NB4 (cell line): Measurements from ENCODE around the gene CAB39.

Experiments used
- DNase-seq: peaks from one replicate; pipeline ENCODE4 v3.0.0; 2010; ENCODE audit warnings: low read depth
- H3K4me3 ChIP-seq: one replicate; pipeline ENCODE4 v1.5.1; 2011; ENCODE audit warnings: mild to moderate bottlenecking, low read depth, low read length, moderate library complexity
- MYC ChIP-seq: IDR thresholded peaks from 2 replicates; pipeline ENCODE4 v1.6.1; 2011; ENCODE audit warnings: low read depth, low read length
- TF ChIP-seq, protein P1 (sequence below): IDR thresholded peaks from one replicate; pipeline ENCODE4 v1.5.1; 2012; ENCODE audit warnings: low read depth, low read length
- TF ChIP-seq, protein P2 (sequence below): IDR thresholded peaks from 2 replicates; pipeline ENCODE4 v1.6.1; 2011; ENCODE audit warnings: low read depth, low read length

Gene CAB39

DNA sequence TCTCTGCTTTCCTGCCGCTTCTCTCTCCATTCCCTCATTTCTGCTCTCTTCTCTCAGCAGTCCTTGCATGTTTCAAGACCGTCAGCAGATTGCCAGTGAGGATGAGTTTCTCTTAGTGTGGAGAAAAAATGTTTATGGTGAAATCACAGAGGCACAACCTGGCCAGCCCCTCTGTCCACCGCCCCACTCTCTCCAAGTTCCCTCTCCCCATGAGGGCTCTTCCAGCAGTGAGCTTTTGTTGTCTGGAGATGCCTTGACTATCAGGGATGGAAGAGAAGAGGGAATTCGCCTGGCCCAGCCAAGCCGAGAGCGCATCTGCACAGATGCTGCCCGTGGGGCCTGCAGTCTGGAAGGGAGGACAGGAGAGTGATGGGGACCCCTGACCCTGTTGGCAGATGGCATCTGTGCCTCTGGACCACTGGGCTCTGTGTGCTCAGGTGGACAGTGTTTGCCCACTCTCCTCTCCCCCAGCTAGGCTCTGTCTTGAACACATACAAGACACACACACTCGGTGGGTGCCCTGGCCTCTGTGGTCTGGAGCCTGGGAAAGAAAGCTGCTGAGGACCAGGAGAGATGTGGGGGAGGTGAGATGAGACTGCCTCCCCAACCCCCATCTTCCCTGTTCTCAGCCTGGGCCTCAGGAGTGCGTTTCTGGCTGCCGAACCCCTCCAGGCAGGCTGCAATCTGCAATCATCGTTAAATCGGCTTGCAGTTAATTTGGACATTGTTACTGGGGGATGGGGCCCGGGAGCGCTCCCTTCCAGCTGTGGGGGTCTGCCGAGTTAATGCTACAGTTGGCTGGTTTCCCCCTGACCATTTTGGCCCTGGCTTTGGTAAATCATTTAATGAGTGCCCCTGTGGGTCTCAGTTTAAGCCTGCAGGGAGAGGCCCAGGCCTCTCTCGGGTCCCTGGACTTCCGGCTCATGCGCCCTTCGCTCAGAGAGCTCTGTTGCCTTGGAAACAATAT lies 156.6 kb downstream of the CAB39 start:
- peak overlapping the region; percentile 25 for H3K4me3 ChIP-seq
- TF ChIP-seq, protein P1, sequence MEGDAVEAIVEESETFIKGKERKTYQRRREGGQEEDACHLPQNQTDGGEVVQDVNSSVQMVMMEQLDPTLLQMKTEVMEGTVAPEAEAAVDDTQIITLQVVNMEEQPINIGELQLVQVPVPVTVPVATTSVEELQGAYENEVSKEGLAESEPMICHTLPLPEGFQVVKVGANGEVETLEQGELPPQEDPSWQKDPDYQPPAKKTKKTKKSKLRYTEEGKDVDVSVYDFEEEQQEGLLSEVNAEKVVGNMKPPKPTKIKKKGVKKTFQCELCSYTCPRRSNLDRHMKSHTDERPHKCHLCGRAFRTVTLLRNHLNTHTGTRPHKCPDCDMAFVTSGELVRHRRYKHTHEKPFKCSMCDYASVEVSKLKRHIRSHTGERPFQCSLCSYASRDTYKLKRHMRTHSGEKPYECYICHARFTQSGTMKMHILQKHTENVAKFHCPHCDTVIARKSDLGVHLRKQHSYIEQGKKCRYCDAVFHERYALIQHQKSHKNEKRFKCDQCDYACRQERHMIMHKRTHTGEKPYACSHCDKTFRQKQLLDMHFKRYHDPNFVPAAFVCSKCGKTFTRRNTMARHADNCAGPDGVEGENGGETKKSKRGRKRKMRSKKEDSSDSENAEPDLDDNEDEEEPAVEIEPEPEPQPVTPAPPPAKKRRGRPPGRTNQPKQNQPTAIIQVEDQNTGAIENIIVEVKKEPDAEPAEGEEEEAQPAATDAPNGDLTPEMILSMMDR, result no peak
- TF ChIP-seq, protein P2, sequence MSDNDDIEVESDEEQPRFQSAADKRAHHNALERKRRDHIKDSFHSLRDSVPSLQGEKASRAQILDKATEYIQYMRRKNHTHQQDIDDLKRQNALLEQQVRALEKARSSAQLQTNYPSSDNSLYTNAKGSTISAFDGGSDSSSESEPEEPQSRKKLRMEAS, result no peak
- no peak for TF ChIP-seq MYC
- DNase-seq, result peak; percentile 66

DNA sequence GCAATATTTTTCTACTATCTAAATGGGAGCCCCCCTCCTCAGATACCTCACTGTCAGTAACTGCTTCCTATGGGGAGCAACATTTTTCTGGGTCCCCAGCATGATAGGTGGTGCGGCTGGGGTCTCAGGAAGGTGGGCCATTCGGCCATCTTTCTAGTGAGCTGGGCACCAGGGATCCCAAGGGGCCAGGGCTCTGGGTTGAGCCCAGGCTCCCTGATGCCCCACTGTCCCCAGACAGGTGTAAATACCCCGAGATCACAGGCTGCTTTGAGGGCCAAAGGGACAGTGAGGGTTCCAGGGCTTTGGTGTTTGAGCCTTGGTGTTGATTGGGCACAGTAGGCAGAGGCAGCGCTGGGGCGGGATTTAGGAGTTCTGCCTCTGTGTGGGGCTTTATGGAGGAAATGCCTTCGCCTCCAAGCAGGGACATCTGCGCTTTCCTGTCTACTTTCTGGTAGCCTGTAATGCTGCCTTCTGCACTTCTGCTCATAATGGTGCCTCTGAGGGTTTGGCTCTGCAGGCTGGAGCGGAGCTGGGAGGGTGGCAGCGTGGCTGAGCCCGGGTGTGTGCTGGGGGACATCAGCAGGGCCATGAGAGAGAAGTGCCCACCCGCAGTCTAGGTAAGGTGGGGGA lies 157.4 kb downstream of the CAB39 start:
- DNase-seq, result no peak
- H3K4me3 ChIP-seq, result peak overlapping the region; percentile 34
- TF ChIP-seq, protein P1, result no peak
- TF ChIP-seq MYC, result no peak
